ENCODE measurements around the gene ETV6.

Gene ETV6

GRCh38 chr12:11703378-11703777, 53.9 kb downstream of the ETV6 start:
- TF ChIP-seq, protein P1, sequence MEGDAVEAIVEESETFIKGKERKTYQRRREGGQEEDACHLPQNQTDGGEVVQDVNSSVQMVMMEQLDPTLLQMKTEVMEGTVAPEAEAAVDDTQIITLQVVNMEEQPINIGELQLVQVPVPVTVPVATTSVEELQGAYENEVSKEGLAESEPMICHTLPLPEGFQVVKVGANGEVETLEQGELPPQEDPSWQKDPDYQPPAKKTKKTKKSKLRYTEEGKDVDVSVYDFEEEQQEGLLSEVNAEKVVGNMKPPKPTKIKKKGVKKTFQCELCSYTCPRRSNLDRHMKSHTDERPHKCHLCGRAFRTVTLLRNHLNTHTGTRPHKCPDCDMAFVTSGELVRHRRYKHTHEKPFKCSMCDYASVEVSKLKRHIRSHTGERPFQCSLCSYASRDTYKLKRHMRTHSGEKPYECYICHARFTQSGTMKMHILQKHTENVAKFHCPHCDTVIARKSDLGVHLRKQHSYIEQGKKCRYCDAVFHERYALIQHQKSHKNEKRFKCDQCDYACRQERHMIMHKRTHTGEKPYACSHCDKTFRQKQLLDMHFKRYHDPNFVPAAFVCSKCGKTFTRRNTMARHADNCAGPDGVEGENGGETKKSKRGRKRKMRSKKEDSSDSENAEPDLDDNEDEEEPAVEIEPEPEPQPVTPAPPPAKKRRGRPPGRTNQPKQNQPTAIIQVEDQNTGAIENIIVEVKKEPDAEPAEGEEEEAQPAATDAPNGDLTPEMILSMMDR (IDR thresholded peaks at IDR 0.05): no peak
- TF ChIP-seq ZFX (IDR thresholded peaks at IDR 0.05; ENCODE audit: borderline replicate concordance): no peak
- no peak overlapping the region for H3K27ac ChIP-seq

- no peak for TF ChIP-seq ZFX (IDR thresholded peaks at IDR 0.05; ENCODE audit: borderline replicate concordance)
- TF ChIP-seq, protein P1 (IDR thresholded peaks at IDR 0.05): no peak
- H3K27ac ChIP-seq: no peak overlapping the region
Observed at GRCh38 chr12:11704089-11704488, 54.6 kb downstream of the ETV6 start.

DNA sequence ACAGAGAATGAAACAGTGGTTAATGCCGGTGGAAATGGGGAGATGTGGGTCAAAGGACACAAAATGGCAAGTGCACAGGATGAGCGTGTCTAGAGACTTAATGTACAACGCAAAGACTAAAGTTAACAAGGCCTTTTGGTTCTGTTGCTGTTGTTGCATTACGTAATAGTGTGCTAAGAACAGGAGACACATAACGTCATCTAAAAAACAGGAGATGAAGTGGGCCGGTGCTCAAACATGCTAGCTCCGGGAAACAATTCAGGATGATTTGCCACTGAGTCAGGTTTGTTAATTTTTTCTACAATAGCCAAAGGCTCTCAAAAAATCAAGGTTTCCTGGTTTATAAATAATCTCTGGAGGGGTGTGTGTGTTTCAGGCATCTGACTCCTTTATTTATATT, 55.5 kb downstream of the ETV6 start:
- H3K27ac ChIP-seq: no peak overlapping the region
- TF ChIP-seq, protein P1 (IDR thresholded peaks at IDR 0.05): no peak
- no peak for TF ChIP-seq ZFX (IDR thresholded peaks at IDR 0.05; ENCODE audit: borderline replicate concordance)

GRCh38 chr12:11706509-11707379, 57.3 kb downstream of the ETV6 start:
- TF ChIP-seq, protein P1 (IDR thresholded peaks at IDR 0.05): no peak
- TF ChIP-seq ZFX (IDR thresholded peaks at IDR 0.05; ENCODE audit: borderline replicate concordance): no peak
- no peak overlapping the region for H3K27ac ChIP-seq

DNA sequence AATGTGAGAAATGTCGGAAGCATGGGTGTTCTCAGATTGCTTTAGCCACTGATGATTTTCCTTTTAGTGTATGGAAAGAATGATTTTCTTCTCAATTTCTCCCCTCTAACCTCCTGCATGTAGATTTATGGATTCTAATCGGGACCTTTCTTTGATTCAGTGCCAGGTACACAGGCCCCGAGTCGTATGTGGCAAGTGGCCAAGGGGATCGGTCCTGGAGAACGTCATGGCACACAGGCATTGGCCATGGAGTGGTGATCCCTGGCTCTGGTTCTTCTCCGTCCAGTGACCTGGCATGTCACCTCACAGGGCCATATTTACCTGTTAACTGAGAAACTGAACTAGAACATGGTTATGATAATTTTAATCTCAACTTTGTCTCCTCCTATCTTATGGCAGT, 58.1 kb downstream of the ETV6 start:
- H3K27ac ChIP-seq: no peak overlapping the region
- TF ChIP-seq ZFX (IDR thresholded peaks at IDR 0.05; ENCODE audit: borderline replicate concordance): no peak
- TF ChIP-seq, protein P1 (IDR thresholded peaks at IDR 0.05): no peak

DNA sequence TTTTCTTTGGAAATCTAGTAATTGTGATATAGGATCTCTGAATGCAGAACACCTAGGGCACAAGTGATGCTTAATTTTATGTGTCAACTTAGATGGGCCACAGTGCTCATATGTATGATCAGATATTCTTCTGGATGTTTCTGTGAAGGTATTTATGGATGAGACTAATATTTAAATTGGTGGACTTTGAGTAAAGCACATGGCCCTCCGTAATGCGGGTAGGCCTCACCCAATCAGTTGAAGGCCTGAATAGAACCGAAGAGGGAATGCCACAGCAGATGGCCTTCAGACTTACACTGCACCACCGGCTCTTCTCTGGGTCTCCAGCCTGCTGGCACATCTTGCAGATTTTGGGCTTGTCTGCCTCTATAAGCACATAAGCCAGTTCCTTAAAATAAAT, 60.0 kb downstream of the ETV6 start:
- no peak for TF ChIP-seq ZFX (IDR thresholded peaks at IDR 0.05; ENCODE audit: borderline replicate concordance)
- TF ChIP-seq, protein P1 (IDR thresholded peaks at IDR 0.05): no peak
- no peak overlapping the region for H3K27ac ChIP-seq

- no peak overlapping the region for H3K27ac ChIP-seq
- no peak for TF ChIP-seq ZFX (IDR thresholded peaks at IDR 0.05; ENCODE audit: borderline replicate concordance)
- TF ChIP-seq, protein P1 (IDR thresholded peaks at IDR 0.05): no peak
Observed at GRCh38 chr12:11710431-11710830, 61.0 kb downstream of the ETV6 start.
